ENCODE data around the gene DOCK11. TPM values are rescaled to one million over a fixed set of nuclear protein-coding genes. Genes with fewer than 3 reads are reported as not detected.

DOCK11 gene
- total RNA-seq, 1 donor from 2014 or later: 39.5 TPM

DNA sequence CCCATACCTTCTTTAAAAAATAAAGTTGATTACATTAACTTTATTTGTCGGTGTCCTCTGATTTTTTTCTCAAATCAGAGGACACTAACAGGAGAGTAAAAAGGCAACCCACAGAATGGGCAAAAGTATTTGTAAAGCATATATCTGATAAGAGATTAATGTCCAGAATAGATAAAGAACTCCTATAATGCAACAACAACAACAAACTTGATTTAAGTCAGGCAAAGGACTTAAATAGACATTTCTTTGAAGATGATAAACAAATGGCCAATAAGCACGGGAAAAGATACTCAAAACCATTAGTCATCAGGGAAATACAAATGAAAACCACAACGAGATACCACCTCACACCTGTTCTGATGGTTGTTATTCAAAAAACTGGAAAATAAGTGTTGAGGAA lies 28.7 kb downstream of the DOCK11 start:
- intact Hi-C loops (cut with DNase I): no loop called here
- ATAC-seq: no peak

DNA sequence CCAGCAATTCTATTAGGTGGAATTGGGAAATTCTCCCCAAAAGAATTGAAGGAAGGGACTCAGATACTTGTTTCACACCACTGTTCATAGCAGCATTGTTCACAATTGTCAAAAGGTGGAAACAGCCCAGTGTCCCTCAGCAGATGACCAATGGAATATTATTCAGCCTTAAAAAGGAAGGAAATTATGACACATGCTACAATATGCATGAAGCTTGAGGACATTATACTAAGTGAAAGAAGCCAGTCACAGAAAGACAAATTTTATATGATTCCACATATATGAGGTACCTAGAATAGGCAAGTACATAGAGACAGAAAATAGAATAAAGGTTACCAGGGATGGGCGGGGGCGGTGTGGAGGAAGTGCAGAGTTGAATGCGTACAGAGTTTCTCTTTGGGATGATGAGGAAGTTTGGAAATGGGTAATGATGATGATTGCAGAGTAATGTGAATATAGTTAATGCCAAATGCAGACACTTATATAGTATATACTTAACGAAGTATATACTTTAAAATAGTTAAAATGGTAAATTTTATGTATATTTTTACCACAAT lies 29.6 kb downstream of the DOCK11 start:
- ATAC-seq (no peak), DNase-seq (ENCODE audit: low spot score) (no peak)
- intact Hi-C loops (cut with DNase I): no loop called here

More for the DNA sequence above, 28.7 kb downstream of the DOCK11 start:
- no peak for DNase-seq (ENCODE audit: low spot score)

DNA sequence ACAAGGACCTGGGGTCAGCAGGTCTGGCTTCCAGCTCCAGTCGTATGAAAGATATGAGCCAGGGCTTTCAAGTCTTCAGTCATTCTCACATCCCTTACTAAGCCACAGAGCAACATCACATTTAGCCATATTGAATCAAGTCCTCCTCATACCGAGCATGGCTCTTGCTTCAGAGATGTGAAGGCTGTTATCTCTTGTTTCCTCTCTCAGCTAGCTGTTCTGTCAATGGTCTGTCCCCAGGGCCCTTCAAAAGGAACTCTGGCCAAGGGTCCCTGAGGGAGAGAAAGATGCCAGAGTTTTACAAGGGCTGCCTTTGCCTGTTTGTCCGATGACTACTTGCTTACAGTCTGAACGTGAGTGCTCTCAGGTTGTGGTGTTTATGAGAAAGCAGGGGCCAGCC lies 30.5 kb downstream of the DOCK11 start:
- no peak for ATAC-seq
- intact Hi-C loops (cut with DNase I): no loop called here
- no peak for DNase-seq (ENCODE audit: low spot score)

DNA sequence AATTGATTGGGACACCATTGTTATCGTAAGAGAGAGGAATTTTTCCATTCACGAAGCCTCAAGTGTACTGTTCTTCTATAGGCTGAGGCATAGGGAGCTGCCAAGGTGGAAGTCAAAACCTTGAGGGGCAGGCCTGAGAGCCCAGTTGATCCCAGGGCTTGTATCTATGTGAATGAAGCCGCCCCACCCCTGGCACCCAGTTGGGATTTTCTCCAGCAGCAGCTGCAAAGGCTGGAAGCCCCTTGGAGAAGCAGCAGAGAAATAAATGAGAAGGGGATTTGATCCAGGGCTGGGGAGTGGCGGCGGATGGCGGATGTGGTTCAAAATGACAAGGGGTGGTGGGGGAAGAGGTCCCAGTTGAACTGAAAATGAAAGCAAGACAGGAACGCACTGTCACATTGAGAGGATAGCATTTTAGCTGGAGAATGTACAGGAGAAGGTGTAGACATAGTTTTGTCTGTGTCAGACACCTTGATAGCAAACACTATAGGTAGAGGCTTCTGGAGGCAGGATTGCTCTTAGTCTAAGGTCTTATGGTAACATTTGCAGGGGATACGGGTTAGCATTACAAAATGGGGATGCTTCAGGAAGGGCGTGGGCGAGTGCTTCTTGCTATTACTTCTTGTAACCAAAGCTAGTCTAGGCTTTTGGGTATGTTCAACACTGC lies 32.6 kb downstream of the DOCK11 start:
- ATAC-seq (peak; percentile 28), DNase-seq (ENCODE audit: low spot score) (no peak)
- intact Hi-C loops (cut with DNase I): no loop called here

- ATAC-seq (no peak), DNase-seq (ENCODE audit: low spot score) (no peak)
- intact Hi-C loops (cut with DNase I): no loop called here
These were observed 34.8 kb downstream of the DOCK11 start for GRCh38 chrX:118530219-118530911.

DNA sequence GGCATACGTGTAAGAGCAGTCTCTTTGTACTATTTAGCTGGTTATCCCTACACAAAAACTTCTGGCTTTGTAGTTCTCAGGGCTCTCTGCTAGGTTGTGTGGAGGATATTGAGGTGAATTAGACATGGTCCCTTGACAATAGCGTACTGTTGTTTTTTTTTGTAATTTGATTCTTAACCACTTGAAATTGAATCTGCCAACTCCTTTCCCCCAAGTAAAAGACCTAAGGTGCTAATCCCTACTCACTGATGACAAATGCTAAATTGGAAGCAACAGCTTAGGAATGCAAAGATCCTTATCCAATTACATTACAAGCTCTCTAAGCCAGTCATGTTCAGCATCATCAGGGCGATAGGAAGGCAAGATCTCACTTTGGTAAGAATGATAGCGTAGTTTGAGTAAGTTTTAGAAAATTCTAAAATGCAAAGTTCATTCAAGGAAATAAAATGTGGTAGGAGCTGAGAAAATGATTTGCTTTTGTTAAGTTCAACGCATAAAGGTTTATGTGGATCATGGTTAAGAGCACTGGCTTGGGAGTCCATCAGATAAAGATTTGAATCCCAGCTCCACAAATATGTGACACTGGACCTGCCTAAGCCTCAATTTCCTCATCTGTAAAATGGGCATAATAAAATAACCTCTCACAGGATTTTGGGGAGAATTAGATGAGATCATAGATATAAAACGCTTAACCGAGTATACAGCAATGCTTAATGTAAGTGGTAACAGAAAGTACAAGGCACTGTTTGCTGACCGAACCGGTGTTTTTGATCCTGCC lies 39.3 kb downstream of the DOCK11 start:
- intact Hi-C loops (cut with DNase I): no loop called here
- ATAC-seq (no peak), DNase-seq (ENCODE audit: low spot score) (no peak)

DNA sequence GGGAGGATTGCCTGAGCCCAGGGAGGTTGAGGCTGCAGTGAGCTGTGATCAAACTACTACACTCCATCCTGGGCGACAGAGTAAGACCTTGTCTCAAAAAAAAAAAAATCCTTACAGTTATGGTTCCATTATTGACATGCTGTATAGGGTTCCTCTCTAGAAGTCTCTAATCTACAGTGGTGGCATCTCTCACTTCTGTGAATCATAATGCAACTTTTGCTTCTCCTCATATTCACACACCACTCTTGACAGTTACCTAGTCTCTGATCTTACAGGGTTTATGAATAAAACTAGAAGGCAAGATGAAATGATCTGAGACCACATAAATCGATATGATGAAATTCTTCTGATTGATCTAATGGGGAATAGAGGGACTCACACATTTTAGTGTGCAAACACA lies 40.6 kb downstream of the DOCK11 start:
- intact Hi-C loops (cut with DNase I): no loop called here
- no peak for DNase-seq (ENCODE audit: low spot score)
- ATAC-seq: no peak

DNA sequence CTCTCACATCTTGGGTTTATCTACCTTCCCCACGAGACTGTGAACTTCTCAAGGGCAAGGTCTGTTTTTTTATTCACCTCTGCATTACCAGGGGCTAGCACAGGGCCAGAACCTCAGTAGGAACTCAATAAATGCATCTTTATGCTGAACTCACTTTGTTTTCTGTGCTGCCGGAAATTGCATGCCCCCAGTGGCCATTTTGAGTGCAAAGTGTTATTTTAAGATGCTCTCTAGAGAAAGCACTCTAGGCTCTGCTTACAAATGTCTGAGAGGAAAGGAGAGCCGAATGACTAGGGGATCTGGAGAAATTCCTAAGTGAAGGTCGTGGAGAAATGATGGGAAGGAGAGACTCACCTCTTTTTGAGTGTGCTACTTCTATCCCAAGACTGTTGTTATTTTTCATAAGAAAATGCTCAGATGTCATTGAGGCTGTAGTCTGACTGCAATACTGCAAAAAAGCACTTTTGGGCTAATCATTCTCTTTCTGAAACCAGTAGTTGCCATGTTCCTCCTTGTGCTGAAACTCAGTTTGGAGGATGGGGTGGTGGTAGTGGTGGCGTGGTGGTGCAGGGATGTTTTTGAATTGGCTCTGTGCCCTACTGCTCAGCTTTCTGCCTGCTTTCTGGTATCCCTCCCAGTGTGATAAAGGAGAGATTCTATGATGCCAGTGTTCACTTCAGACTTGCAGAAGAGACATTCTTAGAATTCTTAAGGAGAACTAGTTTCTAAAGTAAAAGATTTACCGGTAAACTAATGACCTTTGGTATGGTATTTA lies 41.3 kb downstream of the DOCK11 start:
- ATAC-seq (peak; percentile 48), DNase-seq (ENCODE audit: low spot score) (no peak)
- intact Hi-C loops (cut with DNase I): no loop called here

GRCh38 chrX:118538386-118538785 lies 42.8 kb downstream of the DOCK11 start:
- intact Hi-C loops (cut with DNase I): no loop called here
- ATAC-seq (no peak), DNase-seq (ENCODE audit: low spot score) (no peak)

- DNase-seq (ENCODE audit: low spot score) (no peak), ATAC-seq (no peak)
- intact Hi-C loops (cut with DNase I): no loop called here
These were observed 44.7 kb downstream of the DOCK11 start for GRCh38 chrX:118540342-118540741.

DNA sequence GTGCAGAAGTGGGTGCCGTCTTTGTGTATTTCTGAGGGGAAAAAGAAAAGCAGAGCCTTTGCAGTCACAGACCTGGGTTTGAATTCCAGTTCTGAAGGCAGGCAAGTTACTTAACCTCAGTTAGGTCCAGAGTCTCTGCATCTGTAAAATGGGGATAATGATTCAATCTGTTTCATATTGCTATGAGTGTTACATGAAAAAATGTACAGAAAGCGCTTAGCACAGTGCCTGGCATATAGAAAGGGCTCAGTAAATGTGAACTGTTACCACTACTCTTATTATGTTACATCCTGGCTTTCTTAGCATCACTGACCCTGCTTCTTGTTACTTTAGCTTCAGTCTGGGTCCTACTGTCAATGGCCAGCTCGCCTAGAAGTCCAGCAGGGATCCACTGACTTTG lies 45.9 kb downstream of the DOCK11 start:
- DNase-seq (ENCODE audit: low spot score): no peak
- no peak for ATAC-seq
- intact Hi-C loops (cut with DNase I): no loop called here

DNA sequence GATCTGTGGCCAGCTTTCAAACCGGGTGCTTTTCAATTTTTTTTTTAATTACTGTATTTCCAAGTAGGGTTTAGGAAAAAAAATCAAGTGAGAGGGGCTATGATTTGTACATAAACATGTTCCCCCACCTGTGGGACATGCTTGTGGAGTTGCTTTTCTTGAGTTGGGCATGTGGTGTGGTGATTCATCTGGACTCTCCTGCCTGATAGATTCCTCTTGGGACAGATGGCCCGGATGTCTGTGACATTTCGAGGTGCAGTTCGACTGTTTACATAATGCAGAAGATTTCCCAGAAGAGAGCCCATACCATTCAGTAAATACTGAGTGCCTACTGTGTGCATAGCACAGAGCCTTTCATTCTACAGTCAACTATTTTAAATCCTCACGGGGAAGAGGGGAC lies 49.9 kb downstream of the DOCK11 start:
- ATAC-seq: no peak
- no peak for DNase-seq (ENCODE audit: low spot score)
- intact Hi-C loops (cut with DNase I): no loop called here

- DNase-seq (ENCODE audit: low spot score): no peak
- no peak for ATAC-seq
- intact Hi-C loops (cut with DNase I): no loop called here
These were observed 53.2 kb downstream of the DOCK11 start for GRCh38 chrX:118548841-118549240.

DNA sequence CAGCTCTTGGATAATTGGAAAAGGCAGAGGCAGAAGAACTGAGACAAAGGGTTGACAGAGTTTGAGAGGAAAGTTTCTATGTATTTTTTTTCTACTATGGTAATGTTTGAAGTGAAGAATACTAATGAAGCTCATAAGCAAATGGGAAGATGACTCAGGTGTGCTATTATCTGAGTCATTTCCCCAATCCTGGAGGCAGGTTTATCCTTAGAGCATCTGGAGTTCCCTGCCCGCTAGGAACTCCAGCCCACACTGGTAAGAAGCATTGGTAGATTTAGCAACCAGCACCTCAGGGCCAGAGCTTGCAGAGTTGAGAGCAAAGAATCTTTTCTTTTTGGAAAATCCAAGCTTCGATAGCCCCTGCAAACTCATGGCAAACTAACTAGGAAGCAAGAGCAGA lies 55.2 kb downstream of the DOCK11 start:
- intact Hi-C loops (cut with DNase I): no loop called here
- ATAC-seq (no peak), DNase-seq (ENCODE audit: low spot score) (no peak)

DNA sequence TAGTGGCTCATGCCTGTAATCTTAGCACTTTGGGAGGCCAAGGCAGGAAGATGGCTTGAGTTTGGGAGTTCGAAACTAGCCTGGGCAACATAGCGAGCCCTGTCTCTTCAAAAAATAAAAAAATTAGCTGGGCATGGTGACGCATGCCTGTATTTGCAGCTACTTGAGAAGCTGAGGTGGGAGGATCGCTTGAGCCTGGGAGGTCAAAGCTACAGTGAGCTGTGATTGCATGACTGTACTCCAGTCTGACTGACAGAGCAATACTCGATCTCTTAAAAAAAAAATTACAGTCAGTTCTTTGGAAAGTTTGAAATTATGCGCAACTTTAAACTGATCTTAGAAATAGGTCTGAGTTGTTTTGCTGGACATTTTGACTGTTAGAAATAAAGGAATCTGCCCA lies 55.8 kb downstream of the DOCK11 start:
- DNase-seq (ENCODE audit: low spot score) (no peak), ATAC-seq (no peak)
- intact Hi-C loops (cut with DNase I): no loop called here

GRCh38 chrX:118552121-118552900 lies 56.7 kb downstream of the DOCK11 start:
- ATAC-seq: peak; percentile 32
- DNase-seq (ENCODE audit: low spot score): no peak
- intact Hi-C loops (cut with DNase I): no loop called here

- ATAC-seq: no peak
- intact Hi-C loops (cut with DNase I): no loop called here
These were observed 57.6 kb downstream of the DOCK11 start for GRCh38 chrX:118553042-118553710.

GRCh38 chrX:118554511-118554910 lies 58.9 kb downstream of the DOCK11 start:
- DNase-seq (ENCODE audit: low spot score) (no peak), ATAC-seq (no peak)
- intact Hi-C loops (cut with DNase I): no loop called here

More at GRCh38 chrX:118553042-118553710, 57.6 kb downstream of the DOCK11 start:
- no peak for DNase-seq (ENCODE audit: low spot score)
